Hepatocyte (in vitro differentiated cells): ENCODE data around the gene EOLA1.

Experiments used
- CTCF ChIP-seq: fragments of 200-600 bp; sonication (generic); IDR thresholded peaks from 2 replicates; pipeline ENCODE4 v1.5.1; 2016; ENCODE audit warnings: antibody characterized with exemption, mild to moderate bottlenecking; ENCODE audit not compliant: poor library complexity
- EZH2 ChIP-seq: fragments of 200-600 bp; sonication (generic); IDR thresholded peaks from 2 replicates; pipeline ENCODE4 v1.6.1; 2016; ENCODE audit warnings: antibody characterized with exemption, mild to moderate bottlenecking, borderline replicate concordance
- EZH2phosphoT487 ChIP-seq: fragments of 200-600 bp; sonication (generic); IDR thresholded peaks from one replicate; pipeline ENCODE4 v1.6.1; 2018; ENCODE audit warnings: antibody characterized with exemption, mild to moderate bottlenecking, low read depth, moderate library complexity; ENCODE audit not compliant: unreplicated experiment, severe bottlenecking

GRCh38 chrX:149540131-149540620 lies 636 bp upstream of the EOLA1 start:
- TF ChIP-seq CTCF (no peak), EZH2 (no peak), EZH2phosphoT487 (no peak)
